ENCODE data around the gene DMRTB1.

The DMRTB1 gene

GRCh38 chr1:53448241-53448841 lies 10.9 kb upstream of the DMRTB1 start:
- TF ChIP-seq ZNF274 (IDR thresholded peaks at IDR 0.05; ENCODE audit: low read depth, low read length), result no peak
- no peak overlapping the region for H3K4me3 ChIP-seq (ENCODE audit: low read length)

- no peak overlapping the region for H3K4me3 ChIP-seq (ENCODE audit: low read length)
- TF ChIP-seq ZNF274 (IDR thresholded peaks at IDR 0.05; ENCODE audit: low read depth, low read length), result no peak
These were observed 10.2 kb upstream of the DMRTB1 start for GRCh38 chr1:53449021-53449420.

GRCh38 chr1:53449693-53450092 lies 9.5 kb upstream of the DMRTB1 start:
- no peak overlapping the region for H3K4me3 ChIP-seq (ENCODE audit: low read length)
- no peak for TF ChIP-seq ZNF274 (IDR thresholded peaks at IDR 0.05; ENCODE audit: low read depth, low read length)

GRCh38 chr1:53450225-53450624 lies 9.0 kb upstream of the DMRTB1 start:
- TF ChIP-seq ZNF274 (IDR thresholded peaks at IDR 0.05; ENCODE audit: low read depth, low read length), result no peak
- H3K4me3 ChIP-seq (ENCODE audit: low read length), result no peak overlapping the region

- H3K4me3 ChIP-seq (ENCODE audit: low read length), result no peak overlapping the region
- TF ChIP-seq ZNF274 (IDR thresholded peaks at IDR 0.05; ENCODE audit: low read depth, low read length), result no peak
These were observed 5.2 kb upstream of the DMRTB1 start for GRCh38 chr1:53454019-53454418.

DNA sequence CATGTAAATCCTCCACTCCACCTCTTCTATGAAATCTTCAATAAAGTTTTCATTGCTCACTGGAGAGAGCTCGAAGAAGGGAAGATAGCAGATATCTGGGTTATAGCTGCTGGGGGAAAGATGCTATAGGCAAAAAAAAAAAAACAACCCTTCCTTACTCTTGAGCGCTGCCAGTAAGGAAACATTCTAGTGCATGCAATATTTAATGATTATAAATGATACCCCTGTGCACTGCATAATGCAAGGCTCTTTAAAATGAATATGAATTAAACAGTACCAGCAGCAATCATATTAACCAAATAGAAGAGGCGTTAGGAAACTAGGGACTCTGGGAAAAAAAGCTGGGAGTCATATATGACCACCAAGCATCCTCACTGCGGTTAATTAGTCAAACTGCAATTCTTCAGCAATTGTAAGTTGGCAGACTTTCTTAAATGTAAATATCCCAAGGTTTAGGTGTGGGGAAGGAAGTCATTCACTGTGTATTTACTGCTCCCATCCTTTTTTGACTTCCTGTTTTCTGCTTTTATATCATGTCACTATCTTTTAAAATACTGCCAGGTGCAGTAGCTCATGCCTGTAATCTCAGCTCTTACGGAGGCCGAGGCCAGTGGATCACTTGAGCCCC lies 3.7 kb upstream of the DMRTB1 start:
- TF ChIP-seq ZNF274 (IDR thresholded peaks at IDR 0.05; ENCODE audit: low read depth, low read length), result no peak
- no peak overlapping the region for H3K4me3 ChIP-seq (ENCODE audit: low read length)

DNA sequence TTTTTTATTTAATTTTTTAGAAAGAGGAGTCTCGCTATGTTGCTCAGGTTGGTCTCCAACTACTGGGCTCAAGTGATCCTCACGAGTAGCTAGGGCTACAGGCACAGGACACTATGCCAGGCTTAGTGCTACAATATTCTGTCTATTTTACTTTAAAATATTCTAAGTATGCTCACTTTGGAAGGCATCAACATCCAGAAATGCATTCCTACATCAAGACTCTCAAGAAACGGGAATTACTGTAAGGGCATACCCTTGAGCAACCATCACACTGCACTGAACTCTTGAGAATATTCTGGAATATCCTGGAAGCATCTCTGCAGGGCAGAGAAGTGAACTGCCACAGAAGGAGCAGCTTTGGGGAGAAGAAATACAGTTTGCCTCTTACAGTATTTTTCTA lies 565 bp upstream of the DMRTB1 start:
- no peak overlapping the region for H3K4me3 ChIP-seq (ENCODE audit: low read length)
- no peak for TF ChIP-seq ZNF274 (IDR thresholded peaks at IDR 0.05; ENCODE audit: low read depth, low read length)

GRCh38 chr1:53460211-53460634 lies 1.0 kb downstream of the DMRTB1 start:
- no peak for TF ChIP-seq ZNF274 (IDR thresholded peaks at IDR 0.05; ENCODE audit: low read depth, low read length)
- H3K4me3 ChIP-seq (ENCODE audit: low read length), result no peak overlapping the region

- H3K4me3 ChIP-seq (ENCODE audit: low read length), result no peak overlapping the region
- no peak for TF ChIP-seq ZNF274 (IDR thresholded peaks at IDR 0.05; ENCODE audit: low read depth, low read length)
These were observed 1.6 kb downstream of the DMRTB1 start for GRCh38 chr1:53460666-53461322.

- no peak for TF ChIP-seq ZNF274 (IDR thresholded peaks at IDR 0.05; ENCODE audit: low read depth, low read length)
- H3K4me3 ChIP-seq (ENCODE audit: low read length), result no peak overlapping the region
These were observed 2.3 kb downstream of the DMRTB1 start for GRCh38 chr1:53461323-53462044.

- H3K4me3 ChIP-seq (ENCODE audit: low read length), result no peak overlapping the region
- no peak for TF ChIP-seq ZNF274 (IDR thresholded peaks at IDR 0.05; ENCODE audit: low read depth, low read length)
These were observed 3.0 kb downstream of the DMRTB1 start for GRCh38 chr1:53462193-53462592.

DNA sequence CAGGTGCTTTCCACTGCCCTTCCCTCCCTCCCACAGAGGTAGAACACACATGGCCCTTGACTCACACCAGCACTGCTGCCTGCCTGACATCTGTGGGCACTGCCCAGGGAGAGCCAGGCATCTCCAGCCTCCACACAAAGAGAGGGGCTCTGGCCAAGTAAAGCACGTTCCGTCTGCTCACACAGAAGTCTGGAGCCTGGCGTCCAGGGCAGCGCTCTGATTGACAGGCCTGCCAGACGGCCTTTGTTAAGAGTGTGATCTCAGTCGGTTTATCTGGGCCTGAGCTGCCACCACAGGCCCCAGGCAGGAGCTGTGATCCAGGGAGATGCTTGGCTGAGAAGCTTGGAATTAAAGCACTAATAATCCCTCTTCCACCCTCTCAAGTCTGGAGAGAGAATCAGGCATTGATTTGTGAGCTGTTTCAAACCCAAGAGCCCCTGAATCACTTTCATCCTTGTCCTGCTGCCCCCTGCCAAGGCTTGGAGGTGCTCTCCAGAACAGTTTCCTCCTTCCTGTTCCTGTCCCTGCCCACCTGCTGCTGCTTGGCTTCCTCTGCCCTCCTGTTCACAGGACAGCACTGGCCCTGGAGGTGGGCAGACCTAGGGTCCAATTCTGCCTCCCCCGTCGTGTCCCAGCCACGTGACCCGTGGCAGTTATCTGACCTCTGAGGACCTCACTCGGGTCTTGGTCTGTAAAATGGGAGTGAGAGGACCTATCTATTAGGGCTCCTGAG lies 3.7 kb downstream of the DMRTB1 start:
- H3K4me3 ChIP-seq (ENCODE audit: low read length), result no peak overlapping the region
- no peak for TF ChIP-seq ZNF274 (IDR thresholded peaks at IDR 0.05; ENCODE audit: low read depth, low read length)

- H3K4me3 ChIP-seq (ENCODE audit: low read length), result no peak overlapping the region
- TF ChIP-seq ZNF274 (IDR thresholded peaks at IDR 0.05; ENCODE audit: low read depth, low read length), result no peak
These were observed 5.0 kb downstream of the DMRTB1 start for GRCh38 chr1:53463961-53464899.

Data from GM08714 (cell line).